Tibial nerve (tissue), 4 donors: ENCODE data around the gene AGMO.

Experiments used
- EP300 ChIP-seq, 2 donors: sonication (generic); formaldehyde crosslinking; IDR thresholded peaks; one replicate each; pipeline ENCODE4 v1.6.1; 2017; ENCODE audit warnings: antibody characterized with exemption in 2 of 2, mild to moderate bottlenecking in 1 of 2
- POLR2A ChIP-seq, 2 donors: fragments of 450-650 bp; IDR thresholded peaks; one replicate each; pipeline ENCODE4 v1.6.1; 2017; ENCODE audit warnings: antibody characterized with exemption in 2 of 2, mild to moderate bottlenecking in 2 of 2, moderate library complexity in 2 of 2
- TF ChIP-seq, protein P1 (sequence below), 5 experiments: fragments of 200-600 bp in 3 of 5; fragments of 450-650 bp in 2 of 5; sonication (generic) in 3 of 5; IDR thresholded peaks; one replicate each; pipeline ENCODE4 v1.5.1; 2016 to 2019; ENCODE audit warnings: antibody characterized with exemption in 5 of 5, mild to moderate bottlenecking in 3 of 5, moderate library complexity in 2 of 5

DNA sequence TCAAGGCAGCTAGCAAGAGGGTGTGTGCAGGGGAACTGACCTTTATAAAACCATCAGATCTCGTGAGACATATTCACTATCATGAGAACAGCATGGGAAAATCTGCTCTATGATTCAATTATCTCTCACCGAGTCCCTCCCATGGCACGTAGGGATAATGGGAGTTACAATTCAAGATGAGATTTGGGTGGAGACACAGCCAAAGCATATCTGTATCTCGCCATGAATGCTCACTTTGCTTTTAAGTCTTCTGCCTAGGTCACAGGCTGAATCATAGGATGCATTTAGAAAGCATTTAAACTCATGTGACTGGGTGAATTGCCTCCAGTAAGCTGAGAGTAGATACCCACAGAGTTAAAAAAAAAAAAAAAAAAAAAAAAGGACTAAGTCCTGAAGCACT is 220.0 kb downstream of the AGMO start:
- TF ChIP-seq, protein P1, sequence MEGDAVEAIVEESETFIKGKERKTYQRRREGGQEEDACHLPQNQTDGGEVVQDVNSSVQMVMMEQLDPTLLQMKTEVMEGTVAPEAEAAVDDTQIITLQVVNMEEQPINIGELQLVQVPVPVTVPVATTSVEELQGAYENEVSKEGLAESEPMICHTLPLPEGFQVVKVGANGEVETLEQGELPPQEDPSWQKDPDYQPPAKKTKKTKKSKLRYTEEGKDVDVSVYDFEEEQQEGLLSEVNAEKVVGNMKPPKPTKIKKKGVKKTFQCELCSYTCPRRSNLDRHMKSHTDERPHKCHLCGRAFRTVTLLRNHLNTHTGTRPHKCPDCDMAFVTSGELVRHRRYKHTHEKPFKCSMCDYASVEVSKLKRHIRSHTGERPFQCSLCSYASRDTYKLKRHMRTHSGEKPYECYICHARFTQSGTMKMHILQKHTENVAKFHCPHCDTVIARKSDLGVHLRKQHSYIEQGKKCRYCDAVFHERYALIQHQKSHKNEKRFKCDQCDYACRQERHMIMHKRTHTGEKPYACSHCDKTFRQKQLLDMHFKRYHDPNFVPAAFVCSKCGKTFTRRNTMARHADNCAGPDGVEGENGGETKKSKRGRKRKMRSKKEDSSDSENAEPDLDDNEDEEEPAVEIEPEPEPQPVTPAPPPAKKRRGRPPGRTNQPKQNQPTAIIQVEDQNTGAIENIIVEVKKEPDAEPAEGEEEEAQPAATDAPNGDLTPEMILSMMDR (IDR thresholded peaks at IDR 0.05), result no peak
- TF ChIP-seq POLR2A (IDR thresholded peaks at IDR 0.05), result no peak
- TF ChIP-seq EP300 (IDR thresholded peaks at IDR 0.05), result no peak
